ENCODE data around the gene SLC26A3. TPM values are rescaled to one million over a fixed set of nuclear protein-coding genes. Genes with fewer than 3 reads are reported as not detected.
"Not testable (repeated sequence)": the region's sequence is repeated elsewhere in the genome, so short reads cannot be mapped to it uniquely, and the experiment has no call there.

The SLC26A3 gene
- total RNA-seq = not detected
- polyA plus RNA-seq = 0.07 TPM
- long read RNA-seq, donor 1 = 0 reads
- long read RNA-seq, donor 2 = 0 reads
- long read RNA-seq, donor 3 = 0 reads
- long read RNA-seq, donor 4 = 0 reads

- no peak within 1 kb of the TSS for H3K27ac ChIP-seq (ENCODE audit: low read length)
- H3K4me1 ChIP-seq (ENCODE audit: control insufficient read depth, insufficient read depth, low read length) = no peaks in the 10 kb centered on the region
- ATAC-seq (no peak), DNase-seq (no peak)
- no peak within 1 kb of the TSS for H3K4me3 ChIP-seq (ENCODE audit: low read length)
- 58% methylated on average over 2 of the region's 2 CpGs for WGBS
- H3K27me3 ChIP-seq (ENCODE audit: control insufficient read depth, insufficient read depth) = no peaks in the 10 kb centered on the region
- intact Hi-C loops (cut with DNase I) = no loop called here
- no peaks in the 10 kb centered on the region for H3K9me3 ChIP-seq (ENCODE audit: control insufficient read depth, low read length)
Observed at GRCh38 chr7:107803009-107803610, at the start of gene SLC26A3. Gene SLC26A3 (minus strand): TSS chr7:107803223. CDS start chr7:107794509, 8,714 bp downstream.

- no peak overlapping the region for H3K4me3 ChIP-seq (ENCODE audit: low read length)
- no peaks in the 10 kb centered on the region for H3K27me3 ChIP-seq (ENCODE audit: control insufficient read depth, insufficient read depth)
- H3K4me1 ChIP-seq (ENCODE audit: control insufficient read depth, insufficient read depth, low read length) = no peaks in the 10 kb centered on the region
- ATAC-seq (no peak), DNase-seq (no peak)
- H3K9me3 ChIP-seq (ENCODE audit: control insufficient read depth, low read length) = no peaks in the 10 kb centered on the region
- no peak overlapping the region for H3K27ac ChIP-seq (ENCODE audit: low read length)
- intact Hi-C loops (cut with DNase I) = no loop called here
- WGBS = 22% methylated on average over 1 of the region's 1 CpG
Observed at GRCh38 chr7:107850643-107851042, 47.6 kb upstream of the SLC26A3 start.

- H3K4me1 ChIP-seq (ENCODE audit: control insufficient read depth, insufficient read depth, low read length) = no peaks in the 10 kb centered on the region
- no peak overlapping the region for H3K27ac ChIP-seq (ENCODE audit: low read length)
- no peak for ATAC-seq
- intact Hi-C loops (cut with DNase I) = no loop called here
- no peaks in the 10 kb centered on the region for H3K9me3 ChIP-seq (ENCODE audit: control insufficient read depth, low read length)
- H3K4me3 ChIP-seq (ENCODE audit: low read length) = no peak overlapping the region
- H3K27me3 ChIP-seq (ENCODE audit: control insufficient read depth, insufficient read depth) = no peaks in the 10 kb centered on the region
- DNase-seq = no peak
- 78% methylated on average over 4 of the region's 4 CpGs for WGBS
Observed at GRCh38 chr7:107850216-107850615, 47.2 kb upstream of the SLC26A3 start.

- H3K9me3 ChIP-seq (ENCODE audit: control insufficient read depth, low read length); H3K4me3 ChIP-seq (ENCODE audit: low read length); H3K27me3 ChIP-seq (ENCODE audit: control insufficient read depth, insufficient read depth); H3K27ac ChIP-seq (ENCODE audit: low read length); H3K4me1 ChIP-seq (ENCODE audit: control insufficient read depth, insufficient read depth, low read length); intact Hi-C loops (cut with DNase I); ATAC-seq: not testable (repeated sequence)
- DNase-seq = peak in 1 of 3 donors; percentile 62
- 97% methylated on average over 27 of the region's 31 CpGs for WGBS
Observed at GRCh38 chr7:107848211-107848610, 45.2 kb upstream of the SLC26A3 start.

GRCh38 chr7:107847836-107848175, 44.8 kb upstream of the SLC26A3 start:
- H3K27ac ChIP-seq (ENCODE audit: low read length); H3K27me3 ChIP-seq (ENCODE audit: control insufficient read depth, insufficient read depth); H3K9me3 ChIP-seq (ENCODE audit: control insufficient read depth, low read length); DNase-seq; ATAC-seq; H3K4me3 ChIP-seq (ENCODE audit: low read length); intact Hi-C loops (cut with DNase I); H3K4me1 ChIP-seq (ENCODE audit: control insufficient read depth, insufficient read depth, low read length): not testable (repeated sequence)
- 94% methylated on average over 20 of the region's 20 CpGs for WGBS

- DNase-seq = no peak
- H3K4me1 ChIP-seq (ENCODE audit: control insufficient read depth, insufficient read depth, low read length) = no peaks in the 10 kb centered on the region
- no peaks in the 10 kb centered on the region for H3K9me3 ChIP-seq (ENCODE audit: control insufficient read depth, low read length)
- intact Hi-C loops (cut with DNase I) = no loop called here
- H3K4me3 ChIP-seq (ENCODE audit: low read length) = no peak overlapping the region
- H3K27ac ChIP-seq (ENCODE audit: low read length) = no peak overlapping the region
- 91% methylated on average over 17 of the region's 18 CpGs for WGBS
- no peaks in the 10 kb centered on the region for H3K27me3 ChIP-seq (ENCODE audit: control insufficient read depth, insufficient read depth)
- no peak for ATAC-seq
Observed at GRCh38 chr7:107847168-107847835, 44.3 kb upstream of the SLC26A3 start.

GRCh38 chr7:107846324-107846723, 43.3 kb upstream of the SLC26A3 start:
- no peak for DNase-seq
- ATAC-seq = no peak
- no peaks in the 10 kb centered on the region for H3K27me3 ChIP-seq (ENCODE audit: control insufficient read depth, insufficient read depth)
- H3K27ac ChIP-seq (ENCODE audit: low read length) = no peak overlapping the region
- intact Hi-C loops (cut with DNase I) = no loop called here
- no peak overlapping the region for H3K4me3 ChIP-seq (ENCODE audit: low read length)
- no peaks in the 10 kb centered on the region for H3K4me1 ChIP-seq (ENCODE audit: control insufficient read depth, insufficient read depth, low read length)
- no peaks in the 10 kb centered on the region for H3K9me3 ChIP-seq (ENCODE audit: control insufficient read depth, low read length)

GRCh38 chr7:107843184-107843583, 40.2 kb upstream of the SLC26A3 start:
- 94% methylated on average over 16 of the region's 16 CpGs for WGBS
- no peaks in the 10 kb centered on the region for H3K9me3 ChIP-seq (ENCODE audit: control insufficient read depth, low read length)

GRCh38 chr7:107842213-107842612, 39.2 kb upstream of the SLC26A3 start:
- ATAC-seq (no peak), DNase-seq (no peak)
- Histone ChIP-seq H3K4me3 (ENCODE audit: low read length) (no peak overlapping the region), H3K4me1 (ENCODE audit: control insufficient read depth, insufficient read depth, low read length) (no peaks in the 10 kb centered on the region), H3K9me3 (ENCODE audit: control insufficient read depth, low read length) (no peaks in the 10 kb centered on the region), H3K27me3 (ENCODE audit: control insufficient read depth, insufficient read depth) (no peaks in the 10 kb centered on the region), H3K27ac (ENCODE audit: low read length) (no peak overlapping the region)
- intact Hi-C loops (cut with DNase I) = no loop called here
- WGBS = 90% methylated on average over 3 of the region's 3 CpGs

More at GRCh38 chr7:107843184-107843583, 40.2 kb upstream of the SLC26A3 start:
- ATAC-seq (no peak), DNase-seq (no peak)
- no peaks in the 10 kb centered on the region for H3K4me1 ChIP-seq (ENCODE audit: control insufficient read depth, insufficient read depth, low read length)
- H3K27me3 ChIP-seq (ENCODE audit: control insufficient read depth, insufficient read depth) = no peaks in the 10 kb centered on the region
- H3K4me3 ChIP-seq (ENCODE audit: low read length) = no peak overlapping the region
- intact Hi-C loops (cut with DNase I) = no loop called here
- no peak overlapping the region for H3K27ac ChIP-seq (ENCODE audit: low read length)

GRCh38 chr7:107838816-107839565, 36.0 kb upstream of the SLC26A3 start:
- ATAC-seq = no peak
- Histone ChIP-seq H3K4me3 (ENCODE audit: low read length) (no peak overlapping the region), H3K4me1 (ENCODE audit: control insufficient read depth, insufficient read depth, low read length) (no peaks in the 10 kb centered on the region), H3K9me3 (ENCODE audit: control insufficient read depth, low read length) (no peaks in the 10 kb centered on the region), H3K27ac (ENCODE audit: low read length) (no peak overlapping the region), H3K27me3 (ENCODE audit: control insufficient read depth, insufficient read depth) (no peaks in the 10 kb centered on the region)
- intact Hi-C loops (cut with DNase I) = no loop called here
- no peak for DNase-seq
- 84% methylated on average over 5 of the region's 5 CpGs for WGBS

GRCh38 chr7:107838024-107838601, 35.1 kb upstream of the SLC26A3 start:
- DNase-seq (no peak), ATAC-seq (no peak)
- no peak overlapping the region for H3K27ac ChIP-seq (ENCODE audit: low read length)
- H3K27me3 ChIP-seq (ENCODE audit: control insufficient read depth, insufficient read depth) = no peaks in the 10 kb centered on the region
- H3K4me3 ChIP-seq (ENCODE audit: low read length) = no peak overlapping the region
- 89% methylated on average over 3 of the region's 3 CpGs for WGBS
- intact Hi-C loops (cut with DNase I) = no loop called here
- H3K9me3 ChIP-seq (ENCODE audit: control insufficient read depth, low read length) = no peaks in the 10 kb centered on the region
- no peaks in the 10 kb centered on the region for H3K4me1 ChIP-seq (ENCODE audit: control insufficient read depth, insufficient read depth, low read length)

Measured in right cardiac atrium (tissue), 5 donors.